HG03442 (cell line): ENCODE data around the gene TAP1.

Source experiments
- ATAC-seq: cut with Tn5 transposase; IDR thresholded peaks from one replicate; pipeline ENCODE4 v1.9.1; 2021; ENCODE audit warnings: mild to moderate bottlenecking, moderate library complexity; ENCODE audit not compliant: unreplicated experiment

Gene TAP1

GRCh38 chr6:32865724-32866443, 12.4 kb upstream of the TAP1 start:
- ATAC-seq: no peak

- ATAC-seq: no peak
These were observed 9.2 kb upstream of the TAP1 start for GRCh38 chr6:32862725-32863124.

- no peak for ATAC-seq
These were observed 7.2 kb upstream of the TAP1 start for GRCh38 chr6:32860674-32861073.

GRCh38 chr6:32858194-32858593, 4.7 kb upstream of the TAP1 start:
- ATAC-seq: no peak

- no peak for ATAC-seq
These were observed 3.8 kb upstream of the TAP1 start for GRCh38 chr6:32857156-32857891.

- ATAC-seq: no peak
These were observed 2.1 kb upstream of the TAP1 start for GRCh38 chr6:32855467-32856174.

- no peak for ATAC-seq
These were observed 1.1 kb upstream of the TAP1 start for GRCh38 chr6:32854376-32855178.

GRCh38 chr6:32852844-32853540, 512 bp downstream of the TAP1 start:
- ATAC-seq: peak; percentile 18

GRCh38 chr6:32852018-32852843, 1.3 kb downstream of the TAP1 start:
- ATAC-seq: no peak

- no peak for ATAC-seq
These were observed 2.5 kb downstream of the TAP1 start for GRCh38 chr6:32851025-32851424.

- no peak for ATAC-seq
These were observed 4.4 kb downstream of the TAP1 start for GRCh38 chr6:32849126-32849525.

GRCh38 chr6:32847795-32848194, 5.7 kb downstream of the TAP1 start:
- ATAC-seq: no peak

- no peak for ATAC-seq
These were observed 6.5 kb downstream of the TAP1 start for GRCh38 chr6:32847004-32847403.

GRCh38 chr6:32845384-32845884, 8.1 kb downstream of the TAP1 start:
- ATAC-seq: no peak

GRCh38 chr6:32844839-32845383, 8.6 kb downstream of the TAP1 start:
- no peak for ATAC-seq

GRCh38 chr6:32843979-32844838, 9.3 kb downstream of the TAP1 start, which contains the start of gene PSMB8:
Gene PSMB8 (minus strand): TSS chr6:32844047. CDS start chr6:32843996, 51 bp downstream.
- peak; percentile 72 for ATAC-seq

GRCh38 chr6:32843331-32843978, 10.0 kb downstream of the TAP1 start:
- ATAC-seq: no peak
